CD4-positive, alpha-beta T cell treated with Interleukin-17A for 4 hours (primary cell): Measurements from ENCODE around the gene CACNA1C.

ENCODE experiments used
- DNase-seq: peaks from one replicate; pipeline ENCODE4 v3.0.0-alpha.2; 2020; ENCODE audit warnings: mixed read lengths

The CACNA1C gene

DNA sequence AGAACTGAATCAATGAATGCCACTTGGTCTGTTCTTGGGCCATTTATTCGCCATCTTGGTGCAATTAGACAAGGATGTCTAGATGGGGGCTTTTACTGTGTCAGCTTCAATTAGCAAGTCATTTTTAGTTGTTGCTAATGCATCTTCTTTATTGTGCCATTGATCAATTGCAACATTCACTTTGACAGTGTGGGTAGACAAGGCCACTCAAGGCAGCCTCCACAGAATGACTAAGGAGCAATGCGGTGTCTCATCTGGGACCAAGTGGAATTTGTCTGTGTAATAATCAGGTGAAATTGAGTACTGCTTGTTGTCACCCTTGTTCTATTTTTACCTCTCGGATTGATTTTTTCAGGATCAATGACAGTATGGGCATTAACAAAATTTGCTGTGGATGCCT, 275.9 kb downstream of the CACNA1C start:
- DNase-seq = no peak

- no peak for DNase-seq
Observed at GRCh38 chr12:2329661-2330210, 276.9 kb downstream of the CACNA1C start.

DNA sequence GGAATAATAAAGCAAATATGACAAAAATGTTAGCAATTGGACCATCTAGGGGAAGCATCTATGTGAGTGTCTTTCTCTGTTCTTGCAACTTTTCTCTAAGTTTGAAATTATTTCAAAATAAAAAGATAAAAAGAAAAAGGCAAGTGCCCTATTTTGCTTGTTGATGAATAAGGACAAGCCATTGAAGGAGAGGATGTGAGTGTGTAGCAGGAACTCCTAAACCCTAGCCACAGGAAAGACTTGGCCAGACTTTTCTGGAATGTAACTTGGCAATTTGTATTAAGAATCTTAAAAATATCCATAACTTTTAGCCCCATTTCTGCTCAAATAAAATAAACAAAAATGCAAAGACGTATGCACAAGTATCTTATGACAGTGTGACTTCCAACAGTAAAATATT, 279.4 kb downstream of the CACNA1C start:
- DNase-seq = no peak

DNA sequence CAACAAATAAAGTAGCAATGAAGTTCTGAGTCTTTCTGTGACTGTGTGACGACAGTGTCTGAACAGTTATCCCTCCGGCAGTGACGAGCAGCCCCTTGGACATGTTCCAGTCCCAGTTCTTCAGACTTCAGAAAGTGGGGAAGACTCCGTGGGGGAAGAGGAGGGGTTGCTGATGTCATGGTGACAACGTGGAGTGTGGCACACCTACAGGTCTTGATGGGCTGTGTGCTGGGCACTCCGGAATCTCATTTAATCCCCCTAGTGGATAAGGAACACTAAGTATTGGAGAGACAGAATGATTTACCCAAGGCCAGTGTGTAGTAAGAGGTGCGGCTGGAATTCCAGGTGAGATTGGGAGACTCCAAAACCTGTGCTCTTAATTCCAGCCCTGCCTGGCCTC, 280.2 kb downstream of the CACNA1C start:
- no peak for DNase-seq

DNA sequence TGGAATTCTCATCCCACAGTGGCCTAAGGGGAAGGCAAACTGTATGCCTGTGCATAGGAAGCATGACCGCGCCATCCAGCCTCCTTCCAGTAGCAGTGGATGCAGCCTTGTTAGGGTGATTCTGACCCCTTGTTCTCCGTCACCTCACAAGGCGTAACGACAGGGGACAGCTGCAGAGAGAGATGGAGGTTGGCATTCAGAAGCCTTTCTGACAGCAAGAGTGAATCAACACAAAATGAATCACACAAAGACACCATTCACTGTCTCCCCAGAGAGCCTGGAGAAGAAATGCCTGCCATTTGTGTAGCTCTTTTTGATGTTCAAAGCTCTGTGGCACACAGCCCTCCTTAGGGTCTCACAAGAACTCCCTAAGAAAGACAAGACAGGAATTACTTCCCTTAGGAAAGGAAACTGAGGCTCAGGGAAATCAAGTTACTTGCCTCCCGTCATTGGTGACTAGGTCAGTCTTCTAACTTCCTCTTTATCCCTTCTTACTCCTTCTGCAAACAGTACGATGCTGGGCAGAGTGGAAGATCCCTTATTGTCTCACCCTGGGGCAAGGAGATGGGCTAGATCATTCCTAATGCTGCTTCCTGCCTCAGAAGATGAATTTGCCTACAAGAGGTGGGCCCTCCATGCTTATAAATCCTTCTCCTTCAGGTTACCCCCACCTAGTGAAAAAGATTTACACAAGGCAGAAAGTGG, 280.9 kb downstream of the CACNA1C start:
- DNase-seq = no peak

GRCh38 chr12:2334271-2334670, 281.5 kb downstream of the CACNA1C start:
- DNase-seq = no peak

- no peak for DNase-seq
Observed at GRCh38 chr12:2334689-2335088, 281.9 kb downstream of the CACNA1C start.

DNA sequence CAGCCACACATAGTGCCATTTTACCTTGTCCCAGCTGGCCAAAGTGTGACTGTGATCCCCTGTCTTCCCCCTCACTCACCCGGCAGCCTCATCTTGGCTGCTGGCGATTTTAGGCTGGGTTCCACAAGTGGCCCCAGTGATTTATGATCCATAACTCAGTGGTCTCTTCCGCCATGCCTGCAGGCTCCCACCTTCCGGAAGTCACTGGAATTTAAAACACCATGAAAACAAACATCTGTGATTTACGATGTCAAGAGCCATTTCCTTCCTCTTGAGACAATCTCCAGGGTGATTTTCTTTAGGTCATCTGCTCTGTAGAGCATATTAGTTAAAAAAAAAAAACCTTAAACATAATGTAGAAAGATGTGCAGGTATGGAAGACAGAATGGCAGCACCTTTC, 282.3 kb downstream of the CACNA1C start:
- DNase-seq = no peak

DNA sequence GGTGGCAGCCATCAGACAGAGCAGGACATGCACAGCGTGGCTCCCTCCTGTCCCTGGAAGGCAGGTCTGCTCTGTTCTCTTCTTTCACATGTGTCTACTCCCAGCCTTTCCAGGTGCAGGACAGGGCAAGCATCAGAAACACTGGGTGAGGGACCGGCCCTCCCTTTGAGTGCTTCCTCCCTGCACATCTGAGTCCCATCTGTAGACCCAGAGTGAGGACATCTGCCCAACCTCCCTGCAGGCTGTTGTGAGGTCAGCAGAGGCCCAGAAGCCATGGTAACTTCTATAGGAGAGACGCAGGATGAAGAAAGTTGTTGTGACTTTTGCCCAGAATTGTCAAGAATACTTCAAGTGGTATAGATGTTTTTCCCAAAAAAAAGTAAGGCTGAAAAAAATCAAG, 282.7 kb downstream of the CACNA1C start:
- no peak for DNase-seq

DNA sequence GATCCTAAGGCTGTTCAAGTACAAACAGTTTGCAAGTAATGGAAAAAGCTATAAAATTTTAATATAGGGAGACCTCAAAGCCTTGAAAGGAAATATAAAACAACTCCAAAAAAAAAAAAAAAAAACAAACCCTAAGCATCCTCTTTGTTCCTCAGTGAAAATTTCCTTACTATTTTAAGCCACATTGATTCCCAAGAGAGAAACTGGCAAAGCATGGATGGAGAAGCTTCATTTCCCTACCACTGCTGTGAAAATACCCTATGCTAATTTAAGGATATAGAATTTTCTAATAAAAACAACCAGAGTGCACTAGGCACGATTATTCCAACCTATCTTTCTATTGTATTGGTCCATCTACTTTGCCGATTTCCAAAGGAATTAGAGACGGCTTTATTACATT, 283.1 kb downstream of the CACNA1C start:
- no peak for DNase-seq

- DNase-seq = no peak
Observed at GRCh38 chr12:2336409-2336829, 283.6 kb downstream of the CACNA1C start.

DNA sequence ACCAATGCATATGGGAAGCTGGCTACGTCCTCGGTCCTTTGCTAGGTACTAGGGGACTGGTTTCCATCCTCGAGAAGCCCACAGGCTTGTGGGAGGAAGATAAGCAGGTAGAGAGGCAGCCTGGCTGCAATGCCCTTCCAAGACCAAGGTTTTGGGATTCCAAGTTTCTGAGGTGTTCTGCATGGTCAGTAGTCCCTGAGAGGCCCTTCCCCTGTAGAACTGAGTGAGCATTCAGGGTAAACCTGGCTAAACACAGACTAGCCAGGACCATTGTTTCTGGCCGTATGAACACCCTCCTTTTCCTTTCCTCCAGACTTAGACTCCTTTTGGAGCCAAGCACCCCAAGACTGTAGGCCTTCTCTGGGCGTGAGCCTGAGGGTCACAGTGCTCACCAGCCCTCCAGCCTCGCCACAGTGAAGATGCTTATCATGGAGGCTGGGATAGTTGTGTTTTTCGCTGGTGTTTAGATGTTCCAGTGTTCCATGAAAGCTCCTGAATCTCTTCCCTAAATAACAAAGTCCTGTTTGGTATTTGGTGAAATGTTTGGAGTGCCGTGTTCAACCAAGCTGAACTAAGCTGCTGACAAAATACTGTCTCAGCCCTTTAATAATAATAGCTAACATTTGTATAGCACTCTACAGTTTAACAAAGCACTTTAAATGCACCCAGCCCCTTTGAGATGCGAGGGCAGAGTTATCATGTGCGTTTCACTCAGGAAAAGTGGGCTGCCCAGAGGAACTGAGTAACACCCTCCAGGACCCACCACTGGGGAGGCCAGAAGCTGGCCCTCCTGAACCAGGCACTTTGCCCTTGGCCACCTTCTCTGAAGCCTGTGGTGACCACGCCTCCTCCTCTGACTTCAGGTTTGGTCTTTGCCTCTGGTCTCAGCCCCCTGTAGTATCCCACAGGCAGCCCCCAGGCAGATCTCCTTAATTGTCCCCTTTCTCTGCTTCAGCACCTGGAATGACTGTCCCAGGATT, 284.5 kb downstream of the CACNA1C start:
- DNase-seq = no peak

DNA sequence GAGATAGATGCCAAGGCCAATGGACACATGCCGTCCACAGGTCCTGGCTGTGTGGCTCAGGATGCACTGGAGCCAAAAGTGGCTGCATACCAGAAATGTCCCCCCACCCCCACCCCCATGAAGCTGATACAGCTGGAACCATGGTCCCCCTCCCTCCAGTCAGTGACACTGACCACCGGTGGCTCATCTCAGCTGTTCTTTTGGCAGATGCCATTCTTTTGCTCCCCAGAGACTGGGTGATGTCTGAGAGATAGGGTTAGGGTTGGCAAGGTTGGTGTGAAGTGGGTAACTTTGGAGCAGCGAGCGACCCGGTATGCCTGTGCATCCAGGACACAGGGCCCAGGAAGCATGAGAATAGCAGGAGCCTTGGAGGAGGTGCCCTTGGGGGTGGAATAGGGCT, 285.6 kb downstream of the CACNA1C start:
- DNase-seq = no peak

GRCh38 chr12:2338991-2339431, 286.2 kb downstream of the CACNA1C start:
- no peak for DNase-seq

DNA sequence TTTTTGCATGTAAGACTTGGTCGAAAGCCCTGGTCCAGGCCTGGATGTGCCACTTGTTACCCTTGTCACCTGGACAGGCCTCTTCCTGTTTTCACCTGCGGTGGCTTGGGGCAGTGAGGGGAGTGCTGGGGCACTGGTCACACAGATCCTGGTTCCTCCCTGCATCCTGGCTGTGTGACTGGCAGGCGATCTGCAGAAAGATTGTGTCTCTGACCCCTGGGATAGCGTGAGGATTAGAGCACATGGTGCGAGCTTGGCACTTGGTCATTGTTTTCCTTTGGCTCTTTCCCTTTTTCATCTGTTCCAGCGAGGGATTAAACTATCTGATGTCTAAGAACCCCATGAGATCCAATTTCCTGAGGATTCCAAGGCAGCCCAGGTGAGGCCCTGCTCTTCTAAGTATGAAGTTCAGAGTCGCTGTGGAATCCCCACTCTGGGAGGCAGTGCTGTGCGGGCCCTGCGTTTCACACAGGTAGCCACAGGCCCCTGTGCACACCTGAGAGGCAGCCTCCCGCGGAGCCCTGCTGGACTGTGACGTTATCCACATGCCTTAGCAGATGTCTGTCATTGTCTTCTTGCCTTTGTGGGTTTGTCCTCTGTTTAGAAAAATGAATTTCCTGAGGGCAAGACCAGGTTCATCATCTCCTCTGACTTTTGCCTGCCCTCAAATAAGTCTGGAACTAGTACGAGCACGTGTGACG, 288.4 kb downstream of the CACNA1C start:
- DNase-seq = no peak

DNA sequence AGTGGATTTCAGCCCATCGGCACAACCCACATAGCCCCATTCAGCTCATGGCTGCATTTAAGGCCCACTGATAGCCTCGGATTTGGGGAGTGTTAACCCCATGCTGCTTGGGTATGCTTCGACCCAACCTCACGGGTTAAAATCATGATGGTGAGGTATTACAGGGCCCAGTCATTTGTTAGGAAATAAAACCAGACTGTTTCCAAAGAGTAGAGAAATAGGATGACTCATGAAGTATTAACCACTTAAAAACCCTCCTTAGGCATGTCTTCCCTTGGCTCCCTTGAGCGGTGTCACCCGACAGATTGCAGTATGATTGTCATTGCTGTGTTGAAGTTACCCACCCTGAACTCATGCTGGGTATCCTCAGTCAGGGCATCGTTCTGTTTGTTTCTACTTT, 289.1 kb downstream of the CACNA1C start:
- no peak for DNase-seq

DNA sequence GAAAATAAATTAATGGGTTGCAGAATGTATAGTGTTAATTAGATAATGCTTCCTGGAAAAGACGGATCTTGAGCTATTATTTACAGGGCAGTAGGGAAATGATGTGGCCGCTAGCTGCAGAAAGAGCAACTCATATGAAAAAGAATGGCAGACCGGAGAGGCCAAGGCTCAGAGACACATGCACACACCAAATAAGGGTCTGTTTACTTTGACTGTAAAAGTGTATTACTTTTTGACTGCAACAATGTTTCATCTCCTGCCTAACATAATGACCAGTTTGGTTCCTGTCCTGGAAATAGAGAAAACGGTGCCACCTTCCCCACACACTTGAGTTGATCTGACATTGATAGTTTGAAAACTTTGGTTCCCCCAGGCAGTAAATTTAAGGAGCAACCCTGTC, 290.9 kb downstream of the CACNA1C start:
- DNase-seq = no peak

- no peak for DNase-seq
Observed at GRCh38 chr12:2344476-2344875, 291.7 kb downstream of the CACNA1C start.

DNA sequence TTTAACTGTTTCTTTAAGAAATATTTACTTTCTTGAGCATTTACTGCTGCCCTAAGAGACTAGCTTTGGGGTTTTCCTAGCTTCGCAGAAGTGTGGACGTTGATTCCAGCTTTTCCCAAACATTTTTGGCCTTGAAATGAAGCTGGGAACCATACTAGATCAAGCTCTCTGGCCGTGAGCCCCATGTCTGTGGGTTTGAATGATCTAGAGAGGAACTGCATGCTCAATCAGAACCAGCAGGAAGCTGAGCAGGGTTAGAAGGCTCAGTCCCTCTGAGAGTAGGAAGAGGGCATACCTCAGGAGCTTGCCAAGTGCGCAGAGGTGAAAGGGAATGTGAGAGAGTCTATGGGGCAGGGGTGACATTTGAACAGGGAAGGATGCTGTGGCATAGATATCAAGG, 292.1 kb downstream of the CACNA1C start:
- no peak for DNase-seq

- no peak for DNase-seq
Observed at GRCh38 chr12:2345902-2346301, 293.1 kb downstream of the CACNA1C start.

- DNase-seq = no peak
Observed at GRCh38 chr12:2346416-2346815, 293.6 kb downstream of the CACNA1C start.

DNA sequence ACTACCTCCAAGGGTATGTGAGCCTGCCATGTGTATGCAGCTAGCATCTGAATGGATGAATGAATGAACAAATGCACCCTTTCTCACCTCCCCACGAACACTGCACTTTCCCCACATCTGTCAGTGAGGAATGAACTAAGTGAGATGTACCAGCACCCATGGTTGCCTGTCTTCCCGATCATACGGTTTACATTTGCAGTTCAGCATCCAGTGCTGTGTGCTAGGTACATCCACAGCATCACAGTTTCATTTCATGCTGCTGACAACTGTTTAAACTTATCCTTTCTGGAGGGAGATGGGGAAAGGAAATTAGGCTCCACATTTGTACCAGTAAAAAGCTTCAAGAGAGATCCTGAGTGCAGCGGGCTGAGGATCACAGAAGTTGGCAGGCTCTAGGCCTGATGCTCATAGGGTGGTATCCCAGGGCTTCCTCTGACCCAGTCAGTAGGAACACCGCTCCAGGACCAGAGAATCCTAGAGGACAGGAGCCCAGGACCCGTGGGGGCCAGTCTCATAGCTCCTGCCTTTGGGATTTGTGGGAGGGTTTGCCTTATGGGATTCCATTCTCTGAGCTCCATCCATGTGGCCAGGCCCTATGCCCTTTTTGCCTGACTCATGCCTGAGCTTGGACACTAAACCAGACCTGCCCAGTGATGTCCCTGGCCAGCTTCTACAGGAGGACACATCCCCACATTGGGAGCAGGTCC, 294.5 kb downstream of the CACNA1C start:
- no peak for DNase-seq
